SK-N-SH (cell line): Measurements from ENCODE around the gene RBM48. TPM values are rescaled to one million over a fixed set of nuclear protein-coding genes. Genes with fewer than 3 reads are reported as not detected.

Source experiments
- CTCF ChIA-PET: fragments of 300-600, 350-600 bp; formaldehyde crosslinking; extraction: SDS; loops from one replicate; lab custom pipeline; 2021; lab: Yijun Ruan, JAX
- POLR2A ChIA-PET: fragments of 350-600 bp; sonication (Branson Sonifier 250); formaldehyde crosslinking; extraction: SDS; loops from one replicate; lab custom pipeline; 2020; ENCODE audit warnings: antibody characterized with exemption, inconsistent platforms; lab: Yijun Ruan, JAX
- DNase-seq: peaks from one replicate; pipeline ENCODE4 v3.0.0; 2012
- H2AFZ ChIP-seq: fragments of 200-600 bp; sonication (generic); 2 replicates; pipeline ENCODE4 v1.8.1; 2016; ENCODE audit warnings: antibody characterized with exemption, mild to moderate bottlenecking, low read depth
- H3F3A ChIP-seq: fragments of 200-600 bp; sonication (generic); replicated peaks from 2 replicates; pipeline ENCODE3; 2016; ENCODE audit warnings: antibody characterized with exemption, mild to moderate bottlenecking; ENCODE audit not compliant: insufficient read depth
- H3K27ac ChIP-seq, 2 experiments: fragments of 200-500 bp in 1 of 2; fragments of 200-600 bp in 1 of 2; sonication (Bioruptor generic) in 1 of 2; sonication (generic), shearing (Covaris generic) in 1 of 2; 2 replicates each; pipeline versions ENCODE4 v1.5.1 to v1.6.1; 2014 to 2016; ENCODE audit warnings: low read depth in 2 of 2, inconsistent platforms in 1 of 2, low read length in 1 of 2, mild to moderate bottlenecking in 1 of 2, mixed read lengths in 1 of 2
- H3K27me3 ChIP-seq: fragments of 200-600 bp; sonication (generic), shearing (Covaris generic); 2 replicates; pipeline ENCODE4 v1.6.1; 2016; ENCODE audit warnings: mixed run types; ENCODE audit not compliant: insufficient read depth
- H3K36me3 ChIP-seq, 2 experiments: fragments of 200-500 bp in 1 of 2; fragments of 200-600 bp in 1 of 2; sonication (Bioruptor generic) in 1 of 2; sonication (generic) in 1 of 2; replicated peaks in 1 of 2; 2 replicates each; pipeline versions ENCODE3 to v1.5.1; 2014 to 2016; ENCODE audit warnings: low read length in 1 of 2, mild to moderate bottlenecking in 1 of 2; ENCODE audit not compliant: insufficient read depth in 2 of 2, control insufficient read depth in 1 of 2
- H3K4me1 ChIP-seq, 2 experiments: fragments of 200-500 bp in 1 of 2; fragments of 200-600 bp in 1 of 2; sonication (Bioruptor generic) in 1 of 2; sonication (generic), shearing (Covaris generic) in 1 of 2; 2 replicates each; pipeline versions ENCODE4 v1.5.1 to v1.6.1; 2014 to 2016; ENCODE audit warnings: low read depth in 1 of 2, low read length in 1 of 2, mixed run types in 1 of 2; ENCODE audit not compliant: insufficient read depth in 2 of 2, control insufficient read depth in 1 of 2
- H3K4me2 ChIP-seq: fragments of 200-600 bp; sonication (generic), shearing (Covaris generic); 2 replicates; pipeline ENCODE4 v1.6.1; 2017; ENCODE audit warnings: mixed run types
- H3K4me3 ChIP-seq, 2 experiments: fragments of 200-500 bp in 1 of 2; fragments of 200-600 bp in 1 of 2; sonication (Bioruptor generic) in 1 of 2; sonication (generic), shearing (Covaris generic) in 1 of 2; 2 replicates each; pipeline versions ENCODE4 v1.5.1 to v1.8.1; 2014 to 2016; ENCODE audit warnings: low read depth in 2 of 2, inconsistent platforms in 1 of 2, low read length in 1 of 2, mild to moderate bottlenecking in 1 of 2, mixed read lengths in 1 of 2, moderate library complexity in 1 of 2
- H3K79me2 ChIP-seq: fragments of 200-600 bp; sonication (generic); 2 replicates; pipeline ENCODE4 v1.8.1; 2017; ENCODE audit warnings: mild to moderate bottlenecking; ENCODE audit not compliant: insufficient read depth
- H3K9ac ChIP-seq: fragments of 200-600 bp; sonication (generic); 2 replicates; pipeline ENCODE4 v1.6.1; 2017; ENCODE audit warnings: mixed run types
- H3K9me2 ChIP-seq: fragments of 200-600 bp; sonication (generic); 2 replicates; pipeline ENCODE4 v1.6.1; 2017; ENCODE audit warnings: mixed run types
- H3K9me3 ChIP-seq: fragments of 200-600 bp; sonication (generic); 2 replicates; pipeline ENCODE4 v1.6.1; 2017; ENCODE audit warnings: mixed run types, mild to moderate bottlenecking, moderate library complexity
- H4K20me1 ChIP-seq: fragments of 200-600 bp; sonication (generic); 2 replicates; pipeline ENCODE4 v1.6.1; 2017; ENCODE audit warnings: mild to moderate bottlenecking, mixed run types; ENCODE audit not compliant: insufficient read depth
- CHD2 ChIP-seq: fragments of 150-350 bp; IDR thresholded peaks from 2 replicates; pipeline ENCODE4 v1.6.1; 2018; ENCODE audit warnings: low read length; ENCODE audit not compliant: partially characterized antibody
- CTCF ChIP-seq: fragments of 200-600 bp; sonication (generic); IDR thresholded peaks from 2 replicates; pipeline ENCODE4 v1.6.1; 2017; ENCODE audit warnings: antibody characterized with exemption, mild to moderate bottlenecking, moderate library complexity
- ELF1 ChIP-seq: IDR thresholded peaks from 2 replicates; pipeline ENCODE4 v1.4.0; 2012
- EP300 ChIP-seq, 2 experiments: IDR thresholded peaks; 2 replicates each; pipeline versions ENCODE4 v1.4.0 to v1.6.1; 2012; ENCODE audit warnings: borderline replicate concordance in 1 of 2, low read depth in 1 of 2, low read length in 1 of 2
- EZH2phosphoT487 ChIP-seq: fragments of 200-600 bp; sonication (generic); IDR thresholded peaks from 2 replicates; pipeline ENCODE4 v1.6.1; 2017; ENCODE audit warnings: low read depth, mixed run types, mild to moderate bottlenecking, antibody characterized with exemption, moderate library complexity, borderline replicate concordance
- FOSL2 ChIP-seq: IDR thresholded peaks from 2 replicates; pipeline ENCODE4 v1.4.0; 2012; ENCODE audit warnings: low read depth, mild to moderate bottlenecking, moderate library complexity, borderline replicate concordance
- GABPA ChIP-seq: IDR thresholded peaks from 2 replicates; pipeline ENCODE4 v1.4.0; 2012; ENCODE audit warnings: low read depth, mild to moderate bottlenecking
- MEF2A ChIP-seq: IDR thresholded peaks from 2 replicates; pipeline ENCODE4 v1.4.0; 2012; ENCODE audit warnings: low read depth, borderline replicate concordance
- RCOR1 ChIP-seq: fragments of 150-350 bp; IDR thresholded peaks from 2 replicates; pipeline ENCODE4 v1.6.1; 2017; ENCODE audit warnings: antibody characterized with exemption, low read length
- RXRA ChIP-seq: IDR thresholded peaks from 2 replicates; pipeline ENCODE4 v1.4.0; 2012; ENCODE audit warnings: low read depth, mild to moderate bottlenecking, borderline replicate concordance
- SIN3A ChIP-seq: IDR thresholded peaks from 2 replicates; pipeline ENCODE4 v1.6.1; 2012; ENCODE audit warnings: low read depth, mild to moderate bottlenecking, low read length, moderate library complexity, borderline replicate concordance
- SMC3 ChIP-seq: IDR thresholded peaks from 2 replicates; pipeline ENCODE4 v1.6.1; 2012; ENCODE audit warnings: low read depth, low read length, improper control_type of control experiment
- TAF1 ChIP-seq: IDR thresholded peaks from 2 replicates; pipeline ENCODE4 v1.6.1; 2012; ENCODE audit warnings: low read depth, mild to moderate bottlenecking, low read length, moderate library complexity, borderline replicate concordance
- TCF12 ChIP-seq: IDR thresholded peaks from 2 replicates; pipeline ENCODE4 v1.4.0; 2012
- ZBTB33 ChIP-seq: IDR thresholded peaks from 2 replicates; pipeline ENCODE4 v1.4.0; 2012; ENCODE audit warnings: low read depth, borderline replicate concordance
- WGBS: methylation state at CpG from one replicate; pipeline ENCODE4 v1.1.6; 2017; ENCODE audit warnings: low lambda C conversion rate; 5-methylcytosine and 5-hydroxymethylcytosine counted together
- polyA plus RNA-seq, 3 experiments: library from polyadenylated mRNA; depleted of rRNA; stranded (reverse); fragments of >200 nt; gene quantifications; 2 replicates each; pipeline ENCODE4 v1.2.3, GENCODE V29; 2012
- TF ChIP-seq, protein P1 (sequence below): IDR thresholded peaks from 2 replicates; pipeline ENCODE4; 2012
- TF ChIP-seq, protein P2 (sequence below): fragments of 150-350 bp; IDR thresholded peaks from 2 replicates; pipeline ENCODE4 v1.6.1; 2016; ENCODE audit warnings: mild to moderate bottlenecking, low read depth, low read length

Gene RBM48
- polyA plus RNA-seq, 1 of the 3 experiments (the other 2 are of a cell fraction): 4.7 TPM

GRCh38 chr7:92496876-92497275 lies 31.7 kb upstream of the RBM48 start:
- WGBS: 88% methylated on average over 2 of the region's 2 CpGs
- H3K9ac ChIP-seq: no peak overlapping the region
- no peak overlapping the region for H3K4me2 ChIP-seq
- TF ChIP-seq TCF12 (no peak), SMC3 (no peak), ELF1 (no peak), CHD2 (no peak), MEF2A (no peak), EP300 (IDR thresholded peaks at IDR 0.05; ENCODE audit: borderline replicate concordance in 1 of 2, low read depth in 1 of 2, low read length in 1 of 2) (no peak), GABPA (no peak), CTCF (no peak), FOSL2 (no peak), RXRA (no peak), ZBTB33 (no peak), EZH2phosphoT487 (no peak), RCOR1 (no peak), SIN3A (no peak), TAF1 (no peak)
- TF ChIP-seq, protein P1, sequence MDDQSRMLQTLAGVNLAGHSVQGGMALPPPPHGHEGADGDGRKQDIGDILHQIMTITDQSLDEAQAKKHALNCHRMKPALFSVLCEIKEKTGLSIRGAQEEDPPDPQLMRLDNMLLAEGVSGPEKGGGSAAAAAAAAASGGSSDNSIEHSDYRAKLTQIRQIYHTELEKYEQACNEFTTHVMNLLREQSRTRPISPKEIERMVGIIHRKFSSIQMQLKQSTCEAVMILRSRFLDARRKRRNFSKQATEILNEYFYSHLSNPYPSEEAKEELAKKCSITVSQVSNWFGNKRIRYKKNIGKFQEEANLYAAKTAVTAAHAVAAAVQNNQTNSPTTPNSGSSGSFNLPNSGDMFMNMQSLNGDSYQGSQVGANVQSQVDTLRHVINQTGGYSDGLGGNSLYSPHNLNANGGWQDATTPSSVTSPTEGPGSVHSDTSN: no peak
- TF ChIP-seq, protein P2, sequence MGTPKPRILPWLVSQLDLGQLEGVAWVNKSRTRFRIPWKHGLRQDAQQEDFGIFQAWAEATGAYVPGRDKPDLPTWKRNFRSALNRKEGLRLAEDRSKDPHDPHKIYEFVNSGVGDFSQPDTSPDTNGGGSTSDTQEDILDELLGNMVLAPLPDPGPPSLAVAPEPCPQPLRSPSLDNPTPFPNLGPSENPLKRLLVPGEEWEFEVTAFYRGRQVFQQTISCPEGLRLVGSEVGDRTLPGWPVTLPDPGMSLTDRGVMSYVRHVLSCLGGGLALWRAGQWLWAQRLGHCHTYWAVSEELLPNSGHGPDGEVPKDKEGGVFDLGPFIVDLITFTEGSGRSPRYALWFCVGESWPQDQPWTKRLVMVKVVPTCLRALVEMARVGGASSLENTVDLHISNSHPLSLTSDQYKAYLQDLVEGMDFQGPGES: no peak
- H3K27me3 ChIP-seq: no peaks in the 10 kb centered on the region
- no peak overlapping the region for H3K4me3 ChIP-seq
- no peaks in the 10 kb centered on the region for H3K79me2 ChIP-seq
- no peaks in the 10 kb centered on the region for H4K20me1 ChIP-seq
- no peaks in the 10 kb centered on the region for H3K4me1 ChIP-seq
- H2AFZ ChIP-seq: no peak overlapping the region
- H3F3A ChIP-seq: peaks cover 12% of the 10 kb centered on the region
- H3K9me2 ChIP-seq: no peaks in the 10 kb centered on the region
- POLR2A ChIA-PET: no interaction called here
- DNase-seq: no peak
- H3K36me3 ChIP-seq: peaks cover 69 to 88% of the 10 kb centered on the region in 2 experiments
- CTCF ChIA-PET: no interaction called here
- no peaks in the 10 kb centered on the region for H3K9me3 ChIP-seq
- H3K27ac ChIP-seq: no peak overlapping the region
